GM21717 (cell line): ENCODE data around the gene TEX2.
"Not testable (repeated sequence)": the region's sequence is repeated elsewhere in the genome, so short reads cannot be mapped to it uniquely, and the experiment has no call there.

Experiments
- ATAC-seq: cut with Tn5 transposase; IDR thresholded peaks from one replicate; pipeline ENCODE4 v1.9.1; 2021; ENCODE audit warnings: mild to moderate bottlenecking, moderate library complexity; ENCODE audit not compliant: unreplicated experiment

The TEX2 gene

DNA sequence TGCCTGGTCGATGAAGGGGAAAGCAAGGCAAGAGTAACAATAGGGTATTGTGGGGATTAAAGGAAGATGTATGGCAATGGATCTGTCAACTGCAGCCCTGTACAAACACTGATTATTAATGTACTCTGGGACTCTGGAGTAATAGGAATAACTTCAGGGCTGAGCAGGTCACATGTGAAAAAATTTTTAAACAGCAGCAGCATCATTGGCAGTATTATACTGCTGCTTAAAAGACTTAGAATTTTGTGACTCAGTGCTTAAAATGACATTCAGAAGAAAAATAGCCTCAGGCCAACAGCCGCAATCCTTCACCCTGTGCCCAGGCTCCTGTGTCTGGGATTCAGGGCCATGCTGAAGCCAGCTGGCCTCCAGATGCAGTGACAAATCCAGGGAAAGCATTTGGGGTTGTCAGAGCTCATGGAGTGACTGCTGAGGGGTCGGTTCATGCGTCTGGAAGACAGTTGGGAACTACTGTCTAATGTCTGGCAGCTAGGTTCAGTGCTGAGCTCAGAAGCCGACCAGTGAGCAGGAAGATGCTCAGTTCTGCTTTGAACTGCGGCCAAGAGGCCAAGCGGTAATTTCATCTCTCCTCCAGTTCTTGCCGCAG is 22.2 kb downstream of the TEX2 start:
- ATAC-seq = no peak

DNA sequence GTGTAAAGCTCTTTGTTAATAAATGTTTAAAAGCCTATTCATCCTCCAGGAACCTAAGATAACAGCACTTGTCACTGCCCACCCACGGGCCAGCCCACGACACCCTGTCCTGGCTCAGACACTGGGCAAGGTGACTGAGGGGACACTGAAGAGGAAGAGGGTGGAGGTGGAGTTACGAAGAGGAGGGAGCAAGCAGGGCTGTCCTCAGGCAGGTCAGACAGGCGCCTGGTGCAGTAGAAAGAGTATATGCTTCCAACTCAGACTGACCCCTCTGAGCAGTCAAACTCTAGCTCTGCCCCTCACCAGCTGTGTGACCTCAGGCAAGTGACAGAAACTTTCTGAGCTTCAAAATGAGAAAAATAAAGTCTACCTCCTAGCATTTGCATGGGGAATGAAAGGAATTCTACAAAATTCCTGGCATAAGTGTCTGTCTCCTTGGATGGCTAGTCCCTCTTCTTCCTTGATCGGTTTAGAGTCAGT is 22.8 kb downstream of the TEX2 start:
- ATAC-seq = no peak

DNA sequence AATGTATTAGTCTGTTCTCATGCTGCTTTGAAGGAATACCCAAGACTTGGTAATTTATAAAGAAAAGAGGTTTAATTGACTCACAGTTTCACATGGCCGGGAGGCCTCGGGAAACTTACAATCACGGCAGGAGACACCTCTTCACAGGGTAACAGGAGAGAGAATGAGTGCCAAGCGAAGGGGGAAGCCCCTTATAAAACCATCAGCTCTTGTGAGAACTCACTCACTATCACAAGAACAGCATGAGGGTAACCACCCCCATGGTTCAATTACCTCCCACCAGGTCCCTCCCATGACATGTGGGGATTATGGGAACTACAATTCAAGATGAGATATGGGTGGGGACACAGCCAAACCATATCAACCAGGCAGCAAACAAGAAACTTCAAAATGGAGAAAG is 24.6 kb downstream of the TEX2 start:
- ATAC-seq = not testable (repeated sequence)

DNA sequence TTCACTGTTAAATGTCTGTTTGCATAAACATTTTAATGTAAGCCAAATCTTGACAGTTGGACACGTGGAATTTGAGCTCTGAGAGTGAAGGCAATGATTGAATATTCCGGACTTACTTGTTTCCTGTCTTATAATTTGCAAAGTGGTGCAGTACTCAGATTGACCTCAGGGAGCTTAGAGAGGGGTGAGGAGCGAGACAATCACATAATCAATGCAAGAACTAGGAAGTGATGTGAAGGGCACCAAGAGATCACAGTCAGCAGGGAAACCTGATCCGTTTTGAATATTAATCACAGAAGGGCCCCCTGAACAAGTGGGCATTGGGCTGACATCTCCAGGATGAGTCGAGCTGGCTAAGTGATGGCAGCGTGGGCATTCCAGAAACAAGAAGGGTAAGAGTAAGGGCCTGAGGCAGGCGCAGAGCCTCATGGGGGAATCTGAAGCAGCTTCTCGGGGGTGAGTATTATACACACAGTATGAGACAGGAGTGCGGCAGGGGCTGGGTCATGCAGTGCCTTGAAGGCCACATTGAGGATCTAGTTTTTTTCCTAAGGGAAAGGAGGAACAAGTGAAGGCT is 26.1 kb downstream of the TEX2 start:
- no peak for ATAC-seq

DNA sequence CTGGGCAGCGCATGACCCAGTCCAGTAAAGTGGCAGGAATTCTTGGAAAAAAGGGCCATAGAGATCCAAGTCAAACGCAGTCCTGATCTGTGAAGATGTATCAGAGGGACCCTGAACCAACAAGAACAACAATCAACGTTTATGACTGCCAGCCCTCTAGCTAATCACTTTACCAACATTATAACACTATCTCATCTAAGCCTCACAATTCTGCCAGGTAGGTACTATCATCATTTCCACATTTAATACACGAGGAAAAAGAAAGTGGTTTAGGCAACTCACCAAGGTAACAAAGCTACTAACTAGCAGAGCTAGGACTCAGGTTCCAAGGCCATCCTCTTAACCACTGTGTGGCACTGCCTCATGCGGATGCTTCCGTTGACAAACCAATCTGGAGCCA is 28.1 kb downstream of the TEX2 start:
- no peak for ATAC-seq

DNA sequence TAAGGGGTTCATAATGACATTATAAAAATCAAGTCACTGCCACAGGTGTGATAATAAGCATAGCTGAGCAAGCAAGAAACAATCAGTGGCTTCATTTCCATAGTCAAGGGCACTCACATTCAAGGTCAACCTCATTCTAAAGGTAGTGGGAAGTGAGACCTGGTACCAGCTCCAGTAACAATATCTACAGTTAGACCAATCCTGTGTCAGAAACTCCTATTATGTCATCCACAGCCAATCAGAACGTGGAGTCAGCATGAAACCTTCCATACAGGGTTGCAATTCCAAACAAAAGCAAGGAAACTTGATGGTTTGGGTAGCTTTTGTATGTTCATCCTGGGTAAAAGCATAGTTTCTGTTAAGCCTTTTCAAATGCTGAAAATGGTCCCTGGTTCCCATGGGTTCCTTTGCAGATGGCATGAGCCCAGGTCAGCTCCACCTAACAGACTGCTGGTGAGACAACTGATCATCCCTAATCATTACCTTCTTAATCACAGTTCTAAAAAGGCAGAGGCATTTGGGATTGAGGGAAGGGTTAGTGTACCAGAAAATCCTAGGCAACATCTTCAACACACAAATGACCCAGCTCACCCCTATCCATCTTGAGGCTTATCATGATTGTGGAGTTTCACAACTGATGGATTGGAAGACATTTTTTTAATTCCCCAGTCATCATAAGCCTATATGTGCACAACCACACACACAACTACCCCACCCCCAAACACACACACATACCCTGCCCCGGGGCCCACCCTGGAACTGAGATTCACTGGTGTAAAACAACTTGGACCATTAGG is 30.4 kb downstream of the TEX2 start:
- no peak for ATAC-seq

DNA sequence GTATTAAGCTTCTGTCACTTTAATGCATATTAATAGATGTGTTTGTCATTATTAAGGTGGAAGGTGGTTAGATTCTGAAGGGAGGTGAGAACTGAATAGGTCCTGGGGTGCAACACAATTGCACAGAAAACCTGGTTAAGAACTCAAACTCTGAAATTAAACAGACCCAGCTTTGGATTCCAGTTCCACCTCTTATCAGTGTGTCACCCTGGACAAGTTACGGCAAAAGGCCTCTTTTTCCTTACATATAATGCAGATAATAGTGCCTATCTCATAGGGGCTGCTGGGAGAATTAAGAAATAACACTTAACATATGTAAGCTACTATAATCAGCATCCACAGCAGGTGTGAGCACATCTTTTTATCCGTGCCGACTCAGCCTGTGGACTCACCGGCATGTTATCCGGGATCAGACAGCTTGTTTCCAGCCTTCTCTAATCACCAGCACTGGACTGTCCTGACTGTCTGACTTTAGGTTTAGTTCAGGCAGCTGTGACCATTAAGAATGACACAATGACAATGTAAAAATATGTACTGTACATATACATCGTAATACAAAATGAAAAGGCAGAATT is 31.4 kb downstream of the TEX2 start:
- no peak for ATAC-seq

DNA sequence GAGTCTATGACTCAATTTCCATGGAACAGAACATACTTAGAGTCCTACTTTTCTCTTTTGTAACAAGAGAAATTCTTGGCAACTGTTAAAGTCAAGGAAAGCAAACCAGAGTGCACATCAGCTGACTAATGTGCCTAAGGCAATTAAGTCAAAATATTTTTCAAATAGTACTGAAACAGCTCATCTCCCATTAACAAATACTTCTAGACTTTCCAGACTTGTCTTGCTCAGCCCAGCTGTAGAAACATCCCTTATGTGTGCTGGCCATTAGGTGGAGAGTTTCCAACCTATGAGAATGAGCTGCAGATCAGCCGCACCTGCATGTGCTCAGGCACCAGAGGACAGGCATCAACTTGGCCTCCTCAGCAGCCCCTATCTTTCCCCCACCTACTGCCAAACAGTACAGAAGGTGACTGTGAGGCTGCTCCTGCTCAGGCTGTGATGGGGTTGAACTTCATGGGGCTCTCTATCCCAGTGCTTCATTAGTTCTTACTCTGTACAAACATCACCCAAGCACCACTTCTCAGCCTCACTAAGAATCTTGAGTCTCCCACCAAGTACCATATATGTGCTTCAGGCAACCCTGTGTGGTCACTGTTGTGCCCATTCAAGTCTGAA is 32.2 kb downstream of the TEX2 start:
- ATAC-seq = no peak

DNA sequence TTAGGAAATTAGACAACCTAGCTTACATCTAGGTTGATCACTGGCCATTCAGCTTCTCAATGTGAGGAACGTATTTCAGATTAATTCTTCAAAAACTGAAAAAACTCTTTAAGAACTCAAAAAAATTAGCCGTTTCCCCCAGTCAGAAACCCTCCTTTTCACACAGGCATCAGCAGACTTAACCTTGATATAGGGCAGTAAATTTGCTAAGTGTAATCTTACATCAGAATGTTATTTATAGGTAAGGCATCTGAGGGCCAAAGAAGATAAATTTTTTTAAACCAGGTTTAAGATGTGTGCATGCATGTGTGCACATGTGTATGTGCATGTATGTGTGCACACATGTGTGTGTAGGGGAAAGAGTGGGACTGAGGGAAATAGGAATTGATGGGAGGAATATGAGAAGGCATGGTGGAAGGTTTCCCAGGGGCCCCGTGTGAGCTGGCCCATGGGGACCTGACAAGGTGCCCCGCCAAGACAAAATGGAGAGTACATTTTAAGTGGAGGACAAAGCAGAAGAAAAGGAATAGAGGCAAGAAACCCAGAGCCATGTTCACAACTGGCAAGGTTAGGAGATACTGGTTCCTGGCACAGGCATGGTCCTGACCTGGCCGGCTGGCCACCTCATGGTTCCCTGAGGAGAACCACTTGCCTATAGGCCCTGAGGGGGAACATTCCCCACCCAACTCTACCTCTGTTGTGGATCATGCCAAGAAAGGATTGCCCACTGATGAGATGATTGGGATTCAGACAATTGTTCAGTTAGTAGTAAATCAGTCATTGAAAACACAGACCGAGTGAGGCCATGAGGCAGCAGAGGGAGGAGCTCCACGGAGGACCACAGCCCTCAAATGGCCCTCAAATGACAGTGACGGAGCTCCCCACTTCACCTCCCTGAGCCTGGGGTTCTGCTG is 33.0 kb downstream of the TEX2 start:
- no peak for ATAC-seq

DNA sequence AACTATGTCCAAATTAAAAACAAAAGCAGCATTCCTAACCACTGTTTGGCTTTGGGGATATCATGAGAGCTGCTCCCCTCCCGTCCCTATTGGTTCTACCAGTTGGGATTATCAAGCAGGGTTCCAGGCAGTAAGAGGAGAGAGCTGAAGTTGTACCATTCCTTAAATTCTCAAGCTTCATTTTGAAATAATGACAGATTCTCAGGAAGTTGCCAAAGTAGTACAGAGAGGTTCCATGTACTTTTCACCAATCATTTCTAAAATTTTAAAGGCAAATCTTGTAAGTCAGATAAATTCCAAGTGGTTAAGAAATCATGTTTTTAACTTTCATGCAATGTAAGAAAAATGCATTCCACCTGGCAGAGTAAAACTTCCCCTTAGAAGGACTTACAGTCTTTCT is 36.9 kb downstream of the TEX2 start:
- no peak for ATAC-seq

DNA sequence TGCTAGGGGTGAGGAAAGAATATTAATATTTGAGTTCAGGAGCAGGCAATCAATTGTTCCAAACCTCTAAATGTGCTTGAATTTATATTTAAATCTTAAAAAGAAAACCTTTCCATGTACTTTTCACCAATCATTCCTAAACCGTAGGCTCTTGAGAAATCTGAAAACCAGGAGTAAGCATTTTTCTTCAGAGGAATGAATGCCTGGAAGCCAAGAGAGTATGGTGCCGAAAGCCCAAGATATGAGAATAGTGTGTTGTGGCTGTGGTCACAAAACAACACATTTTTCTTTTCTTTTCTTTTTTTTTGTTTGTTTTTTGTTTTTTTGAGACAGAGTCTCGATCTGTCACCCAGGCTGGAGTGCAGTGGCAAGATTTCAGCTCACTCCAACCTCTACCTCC is 37.6 kb downstream of the TEX2 start:
- no peak for ATAC-seq

DNA sequence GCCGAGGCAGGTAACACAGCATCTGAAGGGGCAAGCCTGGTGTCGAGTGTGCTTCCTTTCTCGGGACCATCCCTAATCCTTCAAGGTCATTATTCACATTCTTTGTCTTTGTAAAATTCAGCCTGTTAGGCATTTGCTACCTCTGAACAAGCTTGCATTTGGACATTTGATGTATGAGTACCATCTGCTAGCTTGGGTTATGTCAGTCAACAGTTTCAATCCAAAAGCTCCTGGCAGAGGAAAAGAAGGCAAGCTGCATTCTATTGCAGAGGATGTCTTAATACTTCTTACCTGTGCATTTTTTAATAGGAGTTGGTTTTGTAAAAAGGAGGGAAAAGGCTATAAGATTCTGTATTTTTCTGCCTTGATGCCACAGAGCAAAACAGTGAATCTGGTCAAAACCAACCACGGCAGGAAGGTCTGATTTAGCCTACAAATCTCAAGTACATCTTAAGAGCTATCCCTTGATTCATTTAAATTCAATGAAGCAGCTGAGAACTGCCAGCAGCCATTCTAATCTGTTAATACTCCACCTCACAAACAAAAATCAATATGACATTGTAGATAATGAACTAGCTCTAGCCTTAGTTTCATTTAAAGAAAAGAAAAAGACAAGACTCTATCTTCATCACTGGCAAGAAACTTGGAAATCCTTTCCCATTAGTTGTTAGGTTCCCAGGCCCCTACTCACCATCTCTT is 39.0 kb downstream of the TEX2 start:
- no peak for ATAC-seq

DNA sequence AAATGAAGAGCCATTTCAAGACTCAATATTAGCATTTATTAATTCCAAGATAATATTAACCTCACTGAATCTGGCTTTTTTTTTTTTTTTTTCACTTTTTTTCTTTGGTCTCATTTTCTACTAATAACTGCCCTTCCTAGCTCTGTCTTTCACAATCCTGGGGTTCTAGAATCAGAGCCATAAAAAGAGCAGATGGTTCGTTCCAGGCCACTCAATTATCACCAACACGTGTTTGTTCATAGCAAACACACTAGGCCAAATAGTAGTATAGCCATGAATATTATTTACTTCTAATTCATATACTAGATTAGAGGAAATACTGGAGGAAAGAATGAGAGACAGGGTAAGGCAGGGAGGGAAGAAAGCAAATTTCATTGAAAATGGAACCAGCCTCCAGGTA is 39.8 kb downstream of the TEX2 start:
- ATAC-seq = no peak

DNA sequence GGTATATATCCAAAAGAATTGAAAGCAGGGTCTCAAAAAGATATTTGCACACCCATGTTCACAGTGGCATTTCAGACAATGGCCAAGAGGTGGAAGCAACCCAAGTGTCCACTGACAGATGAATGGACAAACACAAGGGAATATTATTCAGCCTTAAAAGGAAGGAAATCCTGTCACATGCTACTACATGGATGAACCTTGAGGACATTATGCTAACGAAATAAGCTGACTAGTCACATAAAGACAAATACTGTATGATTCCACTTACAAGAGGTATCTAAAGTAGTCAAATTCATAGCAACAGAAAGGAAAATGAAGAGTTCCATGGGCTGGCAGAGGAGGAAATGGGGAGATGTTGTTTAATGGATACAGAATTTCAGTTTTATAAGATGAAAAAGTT is 41.4 kb downstream of the TEX2 start:
- ATAC-seq = no peak

DNA sequence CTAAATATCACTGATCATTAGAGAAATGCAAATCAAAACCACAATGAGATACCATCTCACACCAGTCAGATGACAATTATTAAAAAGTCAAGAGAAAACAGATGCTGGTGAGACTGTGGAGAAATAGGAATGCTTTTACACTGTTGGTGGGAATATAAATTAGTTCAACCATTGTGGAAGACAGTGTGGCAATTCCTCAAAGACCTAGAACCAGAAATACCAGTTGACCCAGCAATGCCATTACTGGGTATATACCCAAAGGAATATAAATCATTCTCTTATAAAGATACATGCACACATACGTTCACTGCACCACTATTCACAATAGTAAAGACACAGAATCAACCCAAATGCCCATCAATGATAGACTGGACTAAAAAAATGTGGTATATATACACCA is 42.5 kb downstream of the TEX2 start:
- not testable (repeated sequence) for ATAC-seq

DNA sequence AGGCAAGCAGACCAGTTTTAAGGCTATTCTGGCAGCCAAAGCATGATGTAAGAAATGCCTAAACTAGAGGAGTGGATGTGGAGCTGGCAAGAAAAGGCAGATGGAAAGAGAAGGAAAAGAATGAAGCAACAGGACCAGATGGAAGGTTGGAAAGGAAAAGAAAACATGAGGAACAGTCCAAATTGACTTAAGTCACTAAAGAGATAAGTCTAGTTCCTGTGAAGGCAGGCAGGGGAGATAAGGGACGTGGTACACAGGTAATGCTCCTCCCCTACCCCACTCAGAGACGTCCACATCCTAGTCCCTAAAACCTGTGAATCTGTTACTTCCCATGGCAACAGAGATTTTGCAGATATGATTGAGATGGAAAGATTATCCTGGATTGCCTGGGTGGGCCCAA is 43.5 kb downstream of the TEX2 start:
- ATAC-seq = no peak

DNA sequence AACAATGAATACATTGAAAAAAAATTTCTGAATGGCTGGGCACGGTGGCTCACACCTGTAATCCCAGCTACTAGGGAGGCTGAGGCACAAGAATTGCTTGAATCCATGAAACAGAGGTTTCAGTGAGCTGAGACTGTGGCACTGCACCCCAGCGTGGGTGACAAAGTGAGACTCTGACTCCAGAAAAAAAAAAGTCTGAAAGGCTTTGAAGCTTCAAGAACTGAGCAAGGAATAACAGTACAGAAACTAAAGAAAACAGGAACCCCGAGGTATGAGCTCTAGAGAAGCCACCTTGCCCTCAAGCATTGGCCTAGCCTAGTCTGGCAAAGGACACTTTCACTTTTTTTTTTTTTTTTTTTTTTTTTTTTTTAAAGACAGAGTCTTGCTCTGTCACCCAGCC is 45.0 kb downstream of the TEX2 start:
- ATAC-seq = peak; percentile 77

DNA sequence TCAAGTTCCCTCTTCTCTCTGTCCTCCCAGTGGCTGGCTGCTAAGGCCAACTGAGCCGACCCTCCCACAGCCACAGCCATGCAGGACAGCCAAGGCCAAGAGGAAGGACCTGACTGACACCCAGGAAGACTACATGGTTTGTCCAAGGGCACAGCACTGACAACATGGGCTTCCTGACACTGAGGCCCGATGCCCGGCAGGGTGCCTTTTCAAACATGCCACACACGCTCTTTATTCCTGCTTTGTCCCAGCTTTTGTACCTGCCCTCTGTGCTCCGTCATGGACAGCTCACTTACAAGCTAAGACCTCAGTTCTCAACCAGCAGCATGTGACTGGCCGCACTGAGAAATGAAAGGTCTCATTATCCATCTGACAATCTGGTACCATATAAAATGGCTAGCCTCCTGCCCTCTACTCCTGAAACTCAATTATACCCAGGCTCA is 45.8 kb downstream of the TEX2 start:
- no peak for ATAC-seq

DNA sequence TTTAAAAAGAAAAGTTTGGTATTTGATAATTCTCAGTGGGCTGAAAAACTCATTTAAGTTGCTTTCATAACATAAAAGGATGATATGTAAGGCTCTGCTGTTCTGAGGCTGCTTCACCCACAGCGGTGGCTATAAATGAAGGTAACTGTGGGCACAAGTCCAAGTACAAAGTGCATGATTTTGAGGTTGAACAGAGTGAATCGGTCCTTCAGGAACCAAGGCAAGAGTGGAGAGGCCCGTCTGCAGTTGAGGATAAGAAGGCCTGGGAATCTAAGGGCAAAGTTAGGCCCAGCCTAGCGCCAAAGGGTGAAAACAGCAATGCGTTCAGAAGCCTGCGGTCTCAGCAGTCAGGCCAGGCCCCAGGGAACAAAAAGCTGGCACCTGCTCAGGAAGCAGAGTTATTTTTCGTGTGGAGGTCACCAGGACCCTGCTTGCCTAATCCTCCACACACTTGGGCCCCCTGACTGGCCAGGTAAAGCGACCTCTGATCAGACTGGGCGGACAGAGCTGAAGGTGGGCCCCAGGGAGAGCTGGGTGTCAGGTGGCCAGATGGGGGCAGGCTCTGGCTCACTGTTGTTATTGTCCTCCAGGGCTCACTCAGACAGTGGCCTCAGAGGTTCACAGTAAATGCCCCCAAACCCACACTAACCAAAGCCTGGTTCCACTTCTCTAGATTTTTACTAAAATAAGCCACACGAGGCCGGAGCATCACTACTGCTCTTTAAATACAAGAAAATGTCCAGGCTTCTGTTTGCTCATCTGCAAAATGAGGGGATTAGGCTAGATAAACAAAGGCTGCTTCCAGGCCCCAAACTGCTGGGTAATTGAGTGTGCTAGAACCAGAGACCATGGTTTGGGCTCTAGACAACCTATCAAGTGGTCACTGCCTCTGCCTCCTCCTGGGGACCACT is 46.5 kb downstream of the TEX2 start:
- ATAC-seq = no peak
